Amygdala (tissue), 56 donors: ENCODE measurements around the gene ZNF774.
"Not testable (repeated sequence)": the region's sequence is repeated elsewhere in the genome, so short reads cannot be mapped to it uniquely, and the experiment has no call there.

ENCODE experiments used
- DNase-seq, 56 donors: peaks; one replicate each; lab custom pipeline; 2025; lab: John Stamatoyannopoulos, UW

Gene ZNF774

GRCh38 chr15:90344662-90345061 is 7.4 kb upstream of the ZNF774 start:
- DNase-seq = no peak

DNA sequence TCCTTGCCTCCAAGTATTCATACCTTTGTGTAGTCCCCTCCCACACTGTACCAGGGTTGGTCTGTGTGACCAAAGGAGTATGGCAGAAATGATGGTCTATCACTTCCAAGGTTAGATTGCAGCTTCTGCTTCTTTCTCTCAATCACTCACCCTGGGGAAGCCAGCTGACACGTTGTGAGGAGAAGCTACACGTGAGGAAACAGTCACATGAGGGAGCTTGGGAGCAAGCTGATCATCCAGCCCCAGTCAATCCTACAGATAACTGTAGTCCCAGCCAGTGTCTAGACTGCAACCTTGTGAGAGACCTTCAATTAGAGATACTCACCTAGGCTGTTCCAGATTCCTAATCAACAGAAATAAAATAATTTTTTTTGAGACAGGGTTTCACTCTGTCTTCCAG is 6.2 kb upstream of the ZNF774 start:
- no peak for DNase-seq

GRCh38 chr15:90347431-90348065 is 4.5 kb upstream of the ZNF774 start:
- not testable (repeated sequence) for DNase-seq

- no peak for DNase-seq
These were observed 3.6 kb upstream of the ZNF774 start for GRCh38 chr15:90348456-90348855.

DNA sequence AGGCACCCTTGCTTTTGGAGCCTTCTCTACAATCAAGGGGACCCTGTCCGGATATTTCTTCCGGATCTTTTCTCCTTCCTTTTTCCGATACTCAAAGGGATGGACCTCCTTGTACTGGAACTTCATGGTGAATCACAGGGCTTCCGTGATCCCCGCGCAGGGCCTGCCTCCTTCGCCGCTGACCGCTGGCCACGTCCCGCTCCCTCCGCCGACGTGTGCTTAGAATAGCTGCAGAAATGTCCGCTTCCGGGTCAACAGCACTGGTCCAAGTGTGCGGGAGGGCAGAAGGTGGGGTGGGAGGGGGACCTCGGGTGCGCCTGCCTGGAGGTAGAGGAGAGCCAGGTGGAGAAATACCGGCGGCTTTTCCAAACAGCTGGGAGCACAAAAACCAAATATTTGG is 3.0 kb upstream of the ZNF774 start:
- DNase-seq = no peak

GRCh38 chr15:90349821-90350220 is 2.3 kb upstream of the ZNF774 start:
- no peak for DNase-seq

GRCh38 chr15:90351479-90352106 is 491 bp upstream of the ZNF774 start:
- DNase-seq = peak in 1 of 56 donors; percentile 38

DNA sequence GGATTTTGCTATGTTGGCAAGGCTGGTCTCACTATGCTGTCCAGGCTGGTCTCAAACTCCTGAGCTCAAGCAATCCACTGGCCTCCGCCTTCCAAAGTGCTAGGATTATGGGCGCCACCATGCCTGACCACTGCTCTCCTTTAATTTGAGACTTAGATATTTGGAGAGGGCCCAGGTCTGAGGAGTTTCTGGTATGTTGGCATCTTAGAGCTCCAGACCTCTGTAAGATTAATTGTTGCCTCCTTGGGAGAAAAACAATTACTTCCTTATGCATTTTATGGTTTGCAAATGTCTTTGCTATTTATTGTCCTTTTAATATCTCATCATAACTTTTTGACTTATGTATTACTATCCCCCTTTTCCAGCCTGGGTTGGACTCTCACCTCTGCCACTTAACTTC is 2.9 kb downstream of the ZNF774 start:
- no peak for DNase-seq

DNA sequence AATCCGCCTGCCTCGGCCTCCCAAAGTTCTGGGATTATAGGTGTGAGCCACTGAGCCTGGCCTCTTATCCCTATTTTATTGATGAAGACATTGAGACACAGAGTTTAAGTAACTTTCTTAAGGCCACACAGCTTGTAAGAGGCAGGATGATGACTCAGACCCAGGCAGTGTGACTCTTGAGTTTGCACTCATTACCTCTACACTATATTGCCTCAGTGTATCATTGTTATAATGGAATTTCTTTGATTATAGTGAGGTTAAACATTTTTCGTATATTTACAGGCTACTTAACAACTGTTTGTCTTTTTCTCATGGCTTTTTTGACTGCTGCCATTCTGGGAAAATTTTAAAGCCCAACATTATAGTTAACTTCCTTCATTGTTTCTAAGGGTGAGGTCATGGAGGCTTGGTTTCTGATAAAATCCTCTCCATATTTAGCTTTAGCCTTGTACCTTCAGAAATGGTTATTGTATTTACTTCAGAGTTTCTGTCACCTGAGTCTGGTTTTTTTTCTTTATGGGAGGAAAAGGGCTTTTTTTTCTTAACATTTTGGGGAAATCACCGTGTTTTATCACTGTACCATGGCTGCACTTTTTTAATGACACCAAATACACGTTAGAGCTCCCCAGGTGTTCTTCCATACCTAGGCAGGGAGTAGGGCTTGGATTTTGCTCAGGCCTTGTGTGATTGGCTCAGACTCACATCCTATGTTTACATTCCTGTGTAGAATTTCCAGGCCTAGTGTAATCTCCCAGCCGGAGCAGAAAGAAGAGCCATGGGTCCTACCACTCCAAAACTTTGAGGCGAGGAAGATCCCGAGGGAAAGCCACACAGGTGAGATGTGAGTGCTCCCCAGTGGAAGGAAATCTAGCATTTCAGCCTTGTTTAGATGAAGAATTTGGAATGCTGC is 6.3 kb downstream of the ZNF774 start:
- DNase-seq = no peak

DNA sequence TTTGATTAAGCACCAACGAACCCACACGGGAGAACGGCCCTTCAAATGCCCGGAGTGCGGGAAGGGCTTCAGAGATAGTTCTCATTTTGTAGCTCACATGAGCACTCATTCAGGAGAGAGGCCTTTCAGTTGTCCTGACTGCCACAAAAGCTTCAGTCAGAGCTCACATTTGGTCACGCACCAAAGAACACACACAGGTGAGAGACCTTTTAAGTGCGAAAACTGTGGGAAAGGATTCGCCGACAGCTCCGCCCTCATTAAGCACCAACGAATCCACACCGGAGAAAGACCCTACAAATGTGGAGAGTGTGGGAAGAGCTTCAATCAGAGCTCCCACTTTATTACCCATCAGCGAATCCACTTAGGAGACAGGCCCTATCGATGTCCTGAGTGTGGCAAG is 8.7 kb downstream of the ZNF774 start:
- no peak for DNase-seq

GRCh38 chr15:90362936-90363212 is 10.8 kb downstream of the ZNF774 start:
- DNase-seq = peak in 6 of 56 donors; percentile 1 to 22 (median 5)

- no peak for DNase-seq
These were observed 12.2 kb downstream of the ZNF774 start for GRCh38 chr15:90364251-90364650.

- no peak for DNase-seq
These were observed 13.5 kb downstream of the ZNF774 start for GRCh38 chr15:90365414-90366055.

DNA sequence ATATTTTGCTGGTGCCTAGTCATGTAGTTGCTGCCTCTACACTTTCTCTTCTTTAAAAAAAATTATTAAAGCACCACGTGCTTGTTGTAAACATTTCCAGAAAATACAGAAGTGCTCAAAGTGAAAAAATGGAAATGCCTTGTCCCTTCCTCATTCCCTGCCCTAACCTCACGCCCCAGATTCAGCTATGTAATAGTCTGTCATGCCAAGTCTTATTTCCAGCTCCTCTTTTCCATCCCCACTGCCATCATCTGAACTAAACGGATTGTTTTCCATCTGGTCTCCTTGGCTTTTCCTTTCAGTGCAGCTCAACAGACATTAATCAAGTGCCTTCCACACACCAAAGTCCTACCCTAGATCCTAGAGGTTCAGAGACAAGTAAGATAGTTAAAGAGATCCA is 15.5 kb downstream of the ZNF774 start:
- DNase-seq = no peak

GRCh38 chr15:90375071-90375470 is 23.0 kb downstream of the ZNF774 start:
- DNase-seq = no peak

DNA sequence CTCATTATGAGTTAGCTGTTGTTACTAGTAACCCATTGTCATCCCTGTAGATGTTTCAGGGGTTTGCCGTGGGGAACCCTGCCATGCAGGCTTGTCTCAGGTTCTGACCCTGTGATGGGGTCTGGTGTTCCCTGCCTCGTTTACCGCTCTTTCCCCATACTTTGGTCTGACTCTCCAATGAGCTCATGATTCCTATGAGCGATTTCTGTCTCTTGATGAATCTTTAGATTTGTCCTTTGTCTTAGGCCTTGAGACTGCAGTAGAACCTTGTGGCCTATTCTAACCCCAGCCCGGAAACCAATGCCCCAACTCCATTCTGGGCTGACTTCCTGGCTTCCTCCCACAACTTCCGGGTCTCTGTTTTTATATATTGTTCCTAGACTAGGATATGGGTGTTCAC is 24.7 kb downstream of the ZNF774 start:
- DNase-seq = no peak

GRCh38 chr15:90379263-90379662 is 27.2 kb downstream of the ZNF774 start:
- DNase-seq = no peak

DNA sequence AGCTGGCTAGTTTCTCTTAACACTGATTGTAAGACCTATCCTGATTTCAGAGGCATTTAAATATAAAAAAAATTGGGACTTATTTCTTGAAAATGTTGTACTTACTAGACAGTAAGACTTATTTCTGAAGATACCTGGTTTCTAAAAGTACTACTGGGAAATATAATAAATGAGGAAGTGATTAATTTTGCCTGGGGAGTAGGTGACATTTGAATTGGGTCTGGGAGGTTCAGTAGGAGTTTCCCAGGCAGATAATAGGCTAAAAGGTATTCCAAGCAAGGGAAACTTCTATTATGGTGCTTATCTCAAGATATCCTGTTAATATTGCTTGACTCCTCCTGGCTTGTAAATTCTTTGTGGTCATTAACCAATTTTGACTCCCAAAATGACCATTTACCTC is 29.4 kb downstream of the ZNF774 start:
- DNase-seq = no peak

- DNase-seq = no peak
These were observed 30.2 kb downstream of the ZNF774 start for GRCh38 chr15:90382320-90382719.

GRCh38 chr15:90386221-90386620 is 34.1 kb downstream of the ZNF774 start:
- DNase-seq = no peak
